Skeletal muscle tissue (tissue), 4 donors: ENCODE data around the gene CFAP61. TPM values are rescaled to one million over a fixed set of nuclear protein-coding genes. Genes with fewer than 3 reads are reported as not detected.

Source experiments
- H3K27ac ChIP-seq: one replicate; pipeline ENCODE4 v1.7.0; 2013; ENCODE audit warnings: mild to moderate bottlenecking, low read depth, low read length, inconsistent platforms
- H3K27me3 ChIP-seq, 3 donors: one replicate each; pipeline ENCODE4 v1.7.0; 2013; ENCODE audit warnings: low read length in 3 of 3; ENCODE audit not compliant: control insufficient read depth in 3 of 3, insufficient read depth in 3 of 3
- H3K36me3 ChIP-seq, 3 donors: one replicate each; pipeline ENCODE4 v1.7.0; 2013; ENCODE audit warnings: low read length in 3 of 3; ENCODE audit not compliant: control insufficient read depth in 3 of 3, insufficient read depth in 3 of 3
- H3K4me1 ChIP-seq, 3 donors: one replicate each; pipeline ENCODE4 v1.7.0; 2013; ENCODE audit warnings: low read length in 3 of 3, mild to moderate bottlenecking in 3 of 3; ENCODE audit not compliant: control insufficient read depth in 3 of 3, insufficient read depth in 3 of 3
- H3K4me3 ChIP-seq, 3 donors: one replicate each; pipeline ENCODE4 v1.7.0; 2013; ENCODE audit warnings: low read length in 3 of 3
- H3K9ac ChIP-seq, 3 donors: one replicate each; pipeline ENCODE4 v1.7.0; 2013; ENCODE audit warnings: low read length in 3 of 3, mild to moderate bottlenecking in 3 of 3, moderate library complexity in 2 of 3, low read depth in 1 of 3
- H3K9me3 ChIP-seq, 3 donors: one replicate each; pipeline ENCODE4 v1.7.0; 2013; ENCODE audit warnings: low read length in 3 of 3; ENCODE audit not compliant: control insufficient read depth in 3 of 3
- total RNA-seq: library from RNA; depleted of rRNA; stranded (reverse); fragments of >200 nt; gene quantifications from one replicate; pipeline ENCODE4 v1.2.3, GENCODE V29; 2014
- donor health status: Osteomylitis.

CFAP61 gene
- total RNA-seq, 1 donor from 2014 or later = 1.0 TPM

- Histone ChIP-seq H3K9me3 (no peaks in the 10 kb centered on the region), H3K27ac (no peak overlapping the region), H3K27me3 (peaks cover 25 to 33% (median 32%) of the 10 kb centered on the region in 3 donors), H3K4me3 (no peak overlapping the region), H3K9ac (no peak overlapping the region), H3K36me3 (no peaks in the 10 kb centered on the region), H3K4me1 (peaks cover 2 to 3% (median 2%) of the 10 kb centered on the region in 3 donors)
Observed at GRCh38 chr20:20359628-20360027, 307.3 kb downstream of the CFAP61 start.

- H3K4me1 ChIP-seq = peaks cover 2 to 3% (median 2%) of the 10 kb centered on the region in 3 donors
- no peaks in the 10 kb centered on the region for H3K9me3 ChIP-seq
- no peaks in the 10 kb centered on the region for H3K36me3 ChIP-seq
- no peak overlapping the region for H3K9ac ChIP-seq
- H3K4me3 ChIP-seq = no peak overlapping the region
- H3K27me3 ChIP-seq = peaks cover 33 to 41% (median 40%) of the 10 kb centered on the region in 3 donors
- no peak overlapping the region for H3K27ac ChIP-seq
Observed at GRCh38 chr20:20360464-20360863, 308.1 kb downstream of the CFAP61 start.

- Histone ChIP-seq H3K4me3 (no peak overlapping the region), H3K9me3 (no peaks in the 10 kb centered on the region), H3K4me1 (peaks cover 2 to 7% (median 7%) of the 10 kb centered on the region in 3 donors), H3K27me3 (peaks cover 49 to 63% (median 53%) of the 10 kb centered on the region in 3 donors), H3K27ac (no peak overlapping the region), H3K9ac (no peak overlapping the region), H3K36me3 (no peaks in the 10 kb centered on the region)
Observed at GRCh38 chr20:20362774-20363433, 310.6 kb downstream of the CFAP61 start.

- no peaks in the 10 kb centered on the region for H3K36me3 ChIP-seq
- H3K9ac ChIP-seq = no peak overlapping the region
- H3K4me1 ChIP-seq = peaks cover 2 to 7% (median 7%) of the 10 kb centered on the region in 3 donors
- H3K4me3 ChIP-seq = no peak overlapping the region
- no peak overlapping the region for H3K27ac ChIP-seq
- no peaks in the 10 kb centered on the region for H3K9me3 ChIP-seq
- H3K27me3 ChIP-seq = peaks cover 52 to 65% (median 53%) of the 10 kb centered on the region in 3 donors
Observed at GRCh38 chr20:20363434-20363798, 311.1 kb downstream of the CFAP61 start.

GRCh38 chr20:20363799-20364592, 311.7 kb downstream of the CFAP61 start:
- Histone ChIP-seq H3K4me3 (no peak overlapping the region), H3K4me1 (peaks cover 5 to 10% (median 9%) of the 10 kb centered on the region in 3 donors), H3K9me3 (no peaks in the 10 kb centered on the region), H3K36me3 (no peaks in the 10 kb centered on the region), H3K9ac (no peak overlapping the region), H3K27ac (no peak overlapping the region), H3K27me3 (peaks cover 55 to 68% (median 56%) of the 10 kb centered on the region in 3 donors)

- H3K4me1 ChIP-seq = peaks cover 6 to 16% (median 11%) of the 10 kb centered on the region in 3 donors
- H3K27me3 ChIP-seq = peaks cover 64 to 73% (median 64%) of the 10 kb centered on the region in 3 donors
- no peak overlapping the region for H3K27ac ChIP-seq
- no peaks in the 10 kb centered on the region for H3K36me3 ChIP-seq
- no peak overlapping the region for H3K4me3 ChIP-seq
- H3K9ac ChIP-seq = no peak overlapping the region
- H3K9me3 ChIP-seq = no peaks in the 10 kb centered on the region
Observed at GRCh38 chr20:20364593-20365479, 312.5 kb downstream of the CFAP61 start.

GRCh38 chr20:20365480-20366161, 313.3 kb downstream of the CFAP61 start:
- Histone ChIP-seq H3K4me1 (peaks cover 4 to 16% (median 11%) of the 10 kb centered on the region in 3 donors), H3K27me3 (peaks cover 68 to 79% (median 69%) of the 10 kb centered on the region in 3 donors)

GRCh38 chr20:20366551-20366875, 314.2 kb downstream of the CFAP61 start:
- Histone ChIP-seq H3K27ac (no peak overlapping the region), H3K9ac (no peak overlapping the region), H3K27me3 (peaks cover 67 to 78% (median 69%) of the 10 kb centered on the region in 3 donors), H3K4me3 (no peak overlapping the region), H3K4me1 (peaks cover 4 to 16% (median 11%) of the 10 kb centered on the region in 3 donors), H3K36me3 (no peaks in the 10 kb centered on the region), H3K9me3 (no peaks in the 10 kb centered on the region)

More at GRCh38 chr20:20365480-20366161, 313.3 kb downstream of the CFAP61 start:
- Histone ChIP-seq H3K27ac (no peak overlapping the region), H3K36me3 (no peaks in the 10 kb centered on the region), H3K9me3 (no peaks in the 10 kb centered on the region), H3K4me3 (no peak overlapping the region), H3K9ac (no peak overlapping the region)

GRCh38 chr20:20366876-20367574, 314.7 kb downstream of the CFAP61 start:
- H3K27ac ChIP-seq = no peak overlapping the region
- H3K4me3 ChIP-seq = no peak overlapping the region
- no peak overlapping the region for H3K9ac ChIP-seq
- H3K27me3 ChIP-seq = peaks cover 66 to 76% (median 67%) of the 10 kb centered on the region in 3 donors
- H3K36me3 ChIP-seq = no peaks in the 10 kb centered on the region
- H3K9me3 ChIP-seq = no peaks in the 10 kb centered on the region
- peaks cover 4 to 16% (median 11%) of the 10 kb centered on the region in 3 donors for H3K4me1 ChIP-seq
